Measurements from ENCODE around the gene HIP1.

- TF ChIP-seq, protein P1, sequence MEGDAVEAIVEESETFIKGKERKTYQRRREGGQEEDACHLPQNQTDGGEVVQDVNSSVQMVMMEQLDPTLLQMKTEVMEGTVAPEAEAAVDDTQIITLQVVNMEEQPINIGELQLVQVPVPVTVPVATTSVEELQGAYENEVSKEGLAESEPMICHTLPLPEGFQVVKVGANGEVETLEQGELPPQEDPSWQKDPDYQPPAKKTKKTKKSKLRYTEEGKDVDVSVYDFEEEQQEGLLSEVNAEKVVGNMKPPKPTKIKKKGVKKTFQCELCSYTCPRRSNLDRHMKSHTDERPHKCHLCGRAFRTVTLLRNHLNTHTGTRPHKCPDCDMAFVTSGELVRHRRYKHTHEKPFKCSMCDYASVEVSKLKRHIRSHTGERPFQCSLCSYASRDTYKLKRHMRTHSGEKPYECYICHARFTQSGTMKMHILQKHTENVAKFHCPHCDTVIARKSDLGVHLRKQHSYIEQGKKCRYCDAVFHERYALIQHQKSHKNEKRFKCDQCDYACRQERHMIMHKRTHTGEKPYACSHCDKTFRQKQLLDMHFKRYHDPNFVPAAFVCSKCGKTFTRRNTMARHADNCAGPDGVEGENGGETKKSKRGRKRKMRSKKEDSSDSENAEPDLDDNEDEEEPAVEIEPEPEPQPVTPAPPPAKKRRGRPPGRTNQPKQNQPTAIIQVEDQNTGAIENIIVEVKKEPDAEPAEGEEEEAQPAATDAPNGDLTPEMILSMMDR (IDR thresholded peaks at IDR 0.05), result no peak
- TF ChIP-seq POLR2A (IDR thresholded peaks at IDR 0.05), result no peak
Measured at GRCh38 chr7:75614401-75614800, 124.3 kb downstream of the HIP1 start.

All from Peyer's patch (tissue), 4 donors.